GM21737 (cell line): Measurements from ENCODE around the gene TRAPPC2L.

Experiments
- ATAC-seq: cut with Tn5 transposase; IDR thresholded peaks from one replicate; pipeline ENCODE4 v1.9.1; 2021; ENCODE audit warnings: mild to moderate bottlenecking, moderate library complexity; ENCODE audit not compliant: unreplicated experiment

Gene TRAPPC2L

GRCh38 chr16:88874938-88875599 is 18.1 kb downstream of the TRAPPC2L start:
- no peak for ATAC-seq

DNA sequence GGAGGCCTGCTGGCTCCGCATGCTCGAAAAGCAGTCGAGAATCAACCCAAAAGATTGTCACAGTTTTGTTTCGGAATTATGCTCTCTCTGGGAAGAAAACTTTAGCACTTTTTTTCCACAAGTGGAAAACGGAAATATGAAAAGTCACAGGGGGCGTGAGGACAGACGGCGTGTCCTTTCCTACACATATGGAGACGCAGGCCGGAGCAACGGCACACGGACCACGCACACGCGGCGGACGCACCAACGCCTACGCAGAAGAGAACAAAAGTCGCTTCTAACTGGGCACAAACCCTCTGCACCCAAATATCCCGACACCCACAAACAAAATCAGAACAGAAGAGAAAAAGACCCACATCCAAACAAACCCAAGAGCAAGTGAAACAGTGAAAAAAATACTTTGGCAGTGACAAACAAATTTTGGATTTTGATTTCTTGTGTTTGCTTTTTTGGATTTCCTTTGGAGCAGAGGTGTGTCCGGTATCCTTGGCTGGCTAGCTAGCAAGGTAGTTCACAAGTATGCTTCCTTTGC is 18.8 kb downstream of the TRAPPC2L start:
- ATAC-seq, result no peak

- ATAC-seq, result no peak
Observed at GRCh38 chr16:88876942-88877526, 20.1 kb downstream of the TRAPPC2L start.

DNA sequence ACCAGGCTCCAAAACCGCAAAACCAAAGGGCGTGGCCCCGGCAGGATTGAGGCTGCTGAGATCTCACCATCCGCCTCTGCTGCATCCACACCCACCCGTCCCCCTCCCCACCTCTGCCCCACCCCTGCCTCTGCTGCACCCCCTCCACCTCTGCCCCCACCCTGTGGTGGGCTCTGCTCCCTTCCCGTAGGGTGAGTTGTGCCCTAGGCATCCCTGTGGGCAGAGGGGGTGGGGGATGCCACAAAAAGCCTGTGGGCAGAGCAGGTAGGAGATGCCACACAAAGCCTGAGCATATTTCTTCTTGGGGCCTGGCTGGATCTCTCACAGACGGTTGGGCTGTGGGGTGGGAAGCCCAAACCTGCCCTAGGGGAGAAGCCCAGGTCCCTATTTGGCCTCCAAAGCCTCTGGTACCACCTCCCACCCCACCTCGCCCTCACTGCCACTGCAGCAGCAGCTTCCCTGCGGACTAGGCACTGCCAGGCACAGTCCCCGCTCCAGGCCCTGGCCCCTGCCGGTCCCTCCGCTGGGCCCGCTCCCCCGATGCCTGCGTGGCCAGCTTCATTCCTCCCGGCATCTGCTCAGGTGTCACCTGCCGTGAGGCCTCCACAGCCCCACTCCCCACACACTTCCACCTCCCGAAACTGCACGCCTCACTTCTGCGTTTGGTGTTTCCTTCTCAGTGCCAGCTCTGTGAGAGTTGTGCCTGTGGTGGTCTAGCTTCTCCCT is 20.8 kb downstream of the TRAPPC2L start:
- no peak for ATAC-seq

DNA sequence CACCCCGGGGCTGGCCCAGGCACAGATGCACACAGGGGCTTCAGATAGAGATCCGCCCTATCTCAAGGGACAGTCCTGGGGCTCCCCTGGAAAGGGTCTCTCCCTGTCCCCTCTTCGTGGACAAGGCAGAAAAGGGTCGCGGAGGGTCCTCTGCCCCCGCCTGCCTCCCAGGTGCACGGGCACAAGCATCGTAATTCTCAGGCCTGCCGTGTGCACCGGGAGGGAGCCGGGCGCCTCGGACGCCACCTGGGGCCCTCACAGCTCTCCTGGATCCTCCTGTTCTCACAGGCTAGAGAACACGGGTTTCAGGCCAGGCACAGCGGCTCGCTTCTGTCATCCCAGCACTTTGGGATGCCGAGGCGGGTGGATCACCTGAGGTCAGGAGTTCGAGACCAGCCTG is 21.4 kb downstream of the TRAPPC2L start:
- no peak for ATAC-seq

- no peak for ATAC-seq
Observed at GRCh38 chr16:88878967-88879787, 22.2 kb downstream of the TRAPPC2L start.

DNA sequence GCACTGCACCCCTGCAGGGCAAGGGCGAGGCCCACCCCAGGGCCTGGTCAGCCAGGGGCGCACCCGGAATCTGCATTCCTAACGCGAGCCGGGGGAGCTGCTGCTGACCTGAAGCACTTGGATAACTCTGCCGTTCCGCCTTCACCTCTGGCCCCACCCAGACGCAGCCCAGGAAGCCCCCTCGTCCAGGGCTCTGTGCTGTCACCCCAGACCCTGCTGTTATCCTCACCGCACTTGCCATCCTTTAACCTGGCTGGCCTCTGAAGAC is 22.8 kb downstream of the TRAPPC2L start:
- ATAC-seq, result no peak

DNA sequence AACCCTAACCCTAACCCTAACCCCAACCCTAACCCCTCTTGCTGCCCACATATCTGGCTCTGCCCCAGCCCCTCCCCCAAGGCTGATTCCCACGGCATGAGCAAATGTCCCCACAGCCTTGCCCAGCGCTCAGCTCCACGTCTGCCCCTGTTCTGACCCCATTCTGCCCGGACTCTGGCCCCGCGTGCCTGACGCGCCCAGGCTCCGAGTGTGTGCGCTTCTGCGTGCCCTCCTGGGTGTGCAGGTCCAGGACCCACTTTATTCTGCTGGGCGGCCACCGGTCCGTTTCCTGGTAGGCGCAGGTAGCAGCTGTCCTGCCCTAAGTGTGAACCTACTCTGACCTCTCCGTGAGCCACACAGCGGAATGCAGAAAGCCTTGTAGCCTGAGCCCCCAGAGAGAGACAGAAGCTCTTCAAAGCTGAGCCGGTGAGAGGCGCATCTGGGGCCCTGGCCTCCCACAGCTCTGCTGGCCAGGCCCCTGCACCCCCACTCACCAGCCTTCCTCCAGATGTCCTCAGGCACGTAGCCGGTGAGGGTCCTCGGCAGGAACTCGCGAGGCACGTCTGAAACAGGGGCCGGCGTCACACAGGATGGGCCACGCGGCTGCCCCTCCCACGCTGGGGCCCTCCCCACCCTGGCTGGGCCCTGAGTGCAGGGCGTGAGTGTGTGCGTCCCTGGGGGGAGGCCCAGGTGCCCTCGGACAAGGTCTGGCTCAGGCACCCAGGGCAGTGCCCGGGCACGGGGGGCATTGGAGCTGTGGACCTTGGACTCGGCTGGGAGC is 23.5 kb downstream of the TRAPPC2L start:
- ATAC-seq, result no peak

DNA sequence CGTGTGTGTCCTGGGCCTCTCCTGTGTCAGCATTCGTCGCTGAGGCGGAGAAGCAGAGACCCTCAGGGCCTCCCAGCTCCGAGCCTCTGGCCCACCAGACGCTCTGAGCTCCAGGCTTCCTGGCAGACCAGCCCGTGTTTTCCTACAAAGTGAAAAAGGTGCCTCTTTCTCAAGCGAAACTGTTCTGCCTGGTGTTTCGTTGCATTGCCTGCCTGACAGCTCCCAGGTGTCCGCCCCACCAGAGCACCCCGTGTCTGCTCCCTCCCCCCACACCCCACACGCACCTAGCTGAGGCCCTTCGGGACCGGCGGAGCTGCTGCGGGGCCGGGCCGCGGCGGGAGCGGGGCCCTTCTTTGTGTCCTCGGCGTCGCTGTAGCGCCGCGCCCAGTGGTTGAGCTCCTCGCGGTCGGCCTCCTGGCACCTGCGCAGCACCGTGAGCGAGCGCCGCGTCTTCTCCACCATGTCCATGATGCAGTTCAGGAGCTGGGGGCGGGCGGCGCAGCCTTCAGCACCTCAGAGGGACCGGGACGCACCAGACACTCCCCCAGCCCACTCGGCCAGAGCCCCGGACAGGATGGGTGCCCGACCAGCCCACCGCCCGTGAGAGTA is 24.2 kb downstream of the TRAPPC2L start:
- no peak for ATAC-seq

- ATAC-seq, result no peak
Observed at GRCh38 chr16:88881675-88882357, 24.9 kb downstream of the TRAPPC2L start.

GRCh38 chr16:88882358-88883030 is 25.6 kb downstream of the TRAPPC2L start:
- no peak for ATAC-seq

DNA sequence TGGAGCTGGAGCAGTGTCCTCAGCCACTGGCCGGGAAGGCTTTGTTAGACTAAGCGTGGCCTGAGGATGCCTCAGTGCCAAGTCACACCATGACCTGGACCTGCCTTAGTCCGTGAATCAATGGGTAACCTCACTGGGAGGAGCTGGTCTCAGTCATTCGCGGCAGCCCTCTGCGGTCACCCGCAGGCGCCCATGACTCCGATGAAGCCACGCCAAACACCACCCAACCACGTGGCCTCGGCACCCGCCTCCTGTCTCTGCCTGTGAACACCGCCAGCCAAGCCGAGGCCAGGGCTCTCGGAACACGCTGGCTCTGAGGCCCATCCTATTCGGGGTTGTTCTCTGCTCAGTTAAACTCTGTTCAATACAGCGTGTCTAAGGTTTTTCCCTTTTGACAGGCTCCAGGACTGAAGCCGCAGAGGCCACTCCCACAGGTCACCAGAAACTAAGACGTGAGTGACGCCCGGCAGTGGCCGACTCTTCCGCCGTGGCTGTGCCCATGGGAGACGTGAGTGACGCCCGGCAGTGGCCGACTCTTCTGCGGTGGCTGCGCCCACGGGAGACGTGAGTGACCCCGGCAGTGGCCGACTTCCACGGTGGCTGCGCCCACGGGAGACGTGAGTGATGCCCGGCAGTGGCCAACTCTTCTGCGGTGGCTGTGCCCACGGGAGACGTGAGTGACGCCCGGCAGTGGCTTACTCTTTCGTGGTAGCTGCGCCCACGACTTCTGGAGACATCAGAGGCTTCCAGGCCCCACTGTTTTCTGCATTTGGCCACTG is 26.4 kb downstream of the TRAPPC2L start:
- ATAC-seq, result no peak

- ATAC-seq, result no peak
Observed at GRCh38 chr16:88883946-88884345, 27.0 kb downstream of the TRAPPC2L start.

DNA sequence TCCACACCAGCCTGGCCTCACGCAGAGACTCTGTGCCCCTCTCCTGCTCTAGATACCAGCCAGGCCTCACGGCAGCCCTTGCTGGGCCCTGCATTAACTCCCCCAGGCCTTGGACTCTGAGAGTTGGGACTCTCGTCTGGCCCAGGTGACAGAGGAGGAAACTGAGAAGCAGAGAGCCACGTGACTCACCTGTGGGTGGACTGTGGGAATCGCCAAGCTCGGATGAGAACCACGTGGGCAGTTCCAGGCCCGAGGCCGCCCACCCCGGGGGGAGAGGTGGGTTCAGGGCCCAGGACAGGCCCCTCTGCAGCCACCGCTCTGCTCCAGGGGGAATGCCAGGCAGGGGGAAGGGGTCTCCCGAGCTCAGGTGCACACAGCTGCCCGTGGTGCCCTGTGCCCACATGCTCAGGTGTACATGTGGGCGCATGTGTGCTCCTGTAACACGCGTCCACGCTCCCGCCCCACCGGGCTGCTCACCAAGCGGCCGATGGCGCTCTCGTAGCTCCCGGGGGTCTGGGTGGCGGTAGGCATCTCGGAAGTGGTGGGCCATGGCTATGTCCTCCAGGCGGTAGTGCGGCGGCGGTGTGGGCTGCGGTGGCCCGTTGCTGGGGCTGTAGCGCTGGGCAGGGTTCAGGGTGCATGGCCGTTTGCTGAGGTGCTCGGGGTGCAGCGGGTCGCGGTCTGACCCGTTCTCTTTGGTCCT is 27.8 kb downstream of the TRAPPC2L start:
- ATAC-seq, result no peak

- no peak for ATAC-seq
Observed at GRCh38 chr16:88885693-88886280, 28.9 kb downstream of the TRAPPC2L start.

DNA sequence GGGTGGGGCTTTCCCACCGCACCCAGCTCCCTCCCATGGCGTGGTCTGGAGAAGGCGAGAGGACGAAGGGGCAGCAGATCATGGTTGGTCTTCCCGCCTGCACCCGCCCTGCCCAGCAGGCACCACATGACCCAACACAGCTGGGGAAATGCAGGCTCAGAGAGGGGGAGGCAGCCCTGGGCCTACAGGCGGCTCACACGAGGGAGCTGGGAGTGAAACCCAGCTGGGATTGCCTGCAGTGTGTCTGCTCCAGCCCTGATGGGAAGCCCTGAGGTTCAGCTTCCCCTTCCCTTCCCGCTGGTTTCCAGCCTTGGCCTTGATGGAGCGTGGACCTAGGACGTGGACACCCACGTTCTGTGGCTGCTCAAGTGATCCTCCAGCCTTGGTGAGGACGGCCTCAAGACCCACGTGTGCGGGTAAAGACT is 29.5 kb downstream of the TRAPPC2L start:
- no peak for ATAC-seq

DNA sequence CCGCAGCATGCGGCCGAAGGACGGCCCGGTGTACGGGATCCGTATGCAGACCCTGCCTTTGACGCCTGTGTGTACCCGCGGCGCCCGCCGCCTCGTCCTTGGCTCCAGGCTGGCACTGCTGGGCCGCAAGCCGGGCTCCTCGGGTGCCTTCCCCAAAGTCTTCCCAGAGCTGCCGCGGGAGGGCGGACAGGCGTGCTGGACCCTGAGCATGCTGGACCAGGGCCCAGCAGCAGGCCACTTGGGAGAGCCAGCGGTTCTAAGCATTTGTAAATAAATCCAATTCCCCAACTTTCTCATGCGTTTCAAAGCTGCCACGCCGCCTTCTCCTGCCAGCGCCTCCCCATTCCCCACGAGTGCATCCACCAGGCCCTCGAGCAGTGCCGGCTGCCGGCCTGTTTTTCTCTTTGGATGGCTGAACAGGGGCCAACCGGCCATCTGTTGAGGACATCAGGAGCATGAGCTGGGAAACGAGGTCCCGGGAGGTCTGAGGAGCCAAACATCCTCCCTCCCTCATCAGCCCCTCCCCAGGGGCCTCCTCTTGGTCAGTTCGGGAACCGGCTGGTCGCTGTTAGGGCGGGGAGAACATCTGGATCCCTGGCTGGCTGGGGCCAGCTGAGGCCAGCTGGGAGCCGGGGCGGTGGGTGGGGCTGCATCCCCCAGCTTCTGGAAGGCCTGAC is 30.1 kb downstream of the TRAPPC2L start:
- no peak for ATAC-seq
